GM19035 (cell line): Measurements from ENCODE around the gene FREM1.

Experiments
- ATAC-seq: cut with Tn5 transposase; IDR thresholded peaks from one replicate; pipeline ENCODE4 v1.9.1; 2021; ENCODE audit not compliant: unreplicated experiment

Gene FREM1

DNA sequence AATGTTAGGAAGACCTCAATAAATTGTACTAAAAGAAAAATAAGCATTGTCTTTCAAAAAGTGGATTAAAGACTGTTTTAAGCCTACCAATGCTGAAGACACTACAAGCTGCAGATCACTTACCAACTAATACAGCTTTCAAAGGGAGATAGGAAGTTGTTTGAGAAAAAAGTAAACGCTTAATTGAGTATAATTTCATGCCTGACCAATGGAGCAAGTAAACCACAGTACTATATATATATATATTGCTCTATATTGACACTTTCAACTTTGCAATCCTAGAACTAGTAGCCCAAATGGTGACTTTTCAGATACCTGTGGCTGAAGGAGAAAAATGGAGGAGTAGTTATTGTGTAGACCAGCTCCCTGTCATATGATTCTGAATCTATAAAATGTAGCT is 85.7 kb downstream of the FREM1 start:
- ATAC-seq, result no peak

DNA sequence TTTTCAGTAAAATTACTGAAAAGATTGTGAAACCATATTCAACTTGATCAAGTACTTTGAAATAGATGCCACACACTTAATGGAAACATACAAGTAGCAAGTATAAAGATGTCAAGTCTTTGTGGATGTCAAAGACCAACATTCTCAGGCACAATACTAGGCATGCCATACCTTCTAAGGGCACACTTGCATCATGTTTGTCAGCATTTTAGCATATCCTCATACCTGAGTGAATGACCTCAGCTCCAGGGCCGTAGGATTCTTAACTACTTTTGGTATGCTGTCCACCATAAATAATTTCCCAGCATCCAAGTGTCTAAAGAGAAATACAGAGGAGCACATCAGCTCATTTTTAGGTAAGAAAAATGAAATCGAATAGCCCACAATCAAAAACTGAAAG is 86.4 kb downstream of the FREM1 start:
- no peak for ATAC-seq

DNA sequence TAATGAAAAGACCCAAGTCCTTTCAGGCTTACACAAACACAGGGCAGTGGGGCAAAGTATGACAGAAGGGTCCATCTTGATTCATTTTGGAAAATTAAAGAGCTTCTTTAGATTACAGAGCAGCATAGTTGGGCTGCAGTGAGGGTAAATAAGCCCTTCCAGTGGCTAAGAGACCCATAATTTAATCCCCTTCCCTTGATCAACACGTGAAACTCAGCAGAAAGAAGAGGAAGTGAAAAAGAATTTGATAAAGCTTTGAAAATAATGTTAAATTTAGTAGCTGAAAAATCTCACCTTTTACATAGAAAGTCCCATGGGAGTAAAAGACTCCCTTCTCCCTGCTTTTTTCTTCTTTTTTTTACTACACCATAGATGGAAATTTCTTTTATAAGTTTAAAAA is 87.6 kb downstream of the FREM1 start:
- no peak for ATAC-seq

DNA sequence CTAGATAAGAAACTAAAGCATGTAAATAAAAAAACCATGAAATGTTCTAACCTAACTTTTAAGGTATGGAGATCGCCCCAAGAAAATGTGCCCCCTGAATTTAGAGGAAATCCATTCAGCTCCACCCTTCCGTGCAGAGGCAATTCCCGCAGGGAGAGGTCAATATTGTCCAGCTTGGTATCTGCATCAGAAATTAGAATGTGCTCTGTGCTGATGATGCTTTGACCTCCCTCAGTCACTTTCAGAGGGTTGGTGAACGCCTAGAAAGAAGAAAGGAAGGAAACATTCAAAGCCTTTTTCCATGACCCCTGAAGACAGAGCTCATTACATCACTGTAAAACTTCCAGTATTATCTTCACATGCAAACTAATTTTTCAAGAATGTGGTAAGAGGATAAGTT is 91.0 kb downstream of the FREM1 start:
- ATAC-seq, result no peak

DNA sequence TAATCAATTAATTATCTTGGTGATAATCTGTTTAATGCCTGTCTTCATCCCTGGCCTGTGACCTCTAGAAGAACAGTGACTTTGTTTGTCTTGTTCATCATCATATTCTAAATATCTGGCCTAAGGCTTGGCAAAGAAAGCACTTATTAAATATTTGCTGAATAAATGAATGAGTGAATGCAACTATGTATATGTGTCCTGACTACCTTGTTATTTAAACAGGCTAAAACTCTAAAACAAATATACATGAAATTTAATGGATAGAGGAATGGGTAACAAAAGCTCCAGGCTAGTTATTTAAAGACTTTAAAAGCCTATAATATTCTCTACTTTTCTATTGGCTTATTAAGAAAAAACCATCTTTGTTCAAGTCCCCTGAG is 96.0 kb downstream of the FREM1 start:
- no peak for ATAC-seq

DNA sequence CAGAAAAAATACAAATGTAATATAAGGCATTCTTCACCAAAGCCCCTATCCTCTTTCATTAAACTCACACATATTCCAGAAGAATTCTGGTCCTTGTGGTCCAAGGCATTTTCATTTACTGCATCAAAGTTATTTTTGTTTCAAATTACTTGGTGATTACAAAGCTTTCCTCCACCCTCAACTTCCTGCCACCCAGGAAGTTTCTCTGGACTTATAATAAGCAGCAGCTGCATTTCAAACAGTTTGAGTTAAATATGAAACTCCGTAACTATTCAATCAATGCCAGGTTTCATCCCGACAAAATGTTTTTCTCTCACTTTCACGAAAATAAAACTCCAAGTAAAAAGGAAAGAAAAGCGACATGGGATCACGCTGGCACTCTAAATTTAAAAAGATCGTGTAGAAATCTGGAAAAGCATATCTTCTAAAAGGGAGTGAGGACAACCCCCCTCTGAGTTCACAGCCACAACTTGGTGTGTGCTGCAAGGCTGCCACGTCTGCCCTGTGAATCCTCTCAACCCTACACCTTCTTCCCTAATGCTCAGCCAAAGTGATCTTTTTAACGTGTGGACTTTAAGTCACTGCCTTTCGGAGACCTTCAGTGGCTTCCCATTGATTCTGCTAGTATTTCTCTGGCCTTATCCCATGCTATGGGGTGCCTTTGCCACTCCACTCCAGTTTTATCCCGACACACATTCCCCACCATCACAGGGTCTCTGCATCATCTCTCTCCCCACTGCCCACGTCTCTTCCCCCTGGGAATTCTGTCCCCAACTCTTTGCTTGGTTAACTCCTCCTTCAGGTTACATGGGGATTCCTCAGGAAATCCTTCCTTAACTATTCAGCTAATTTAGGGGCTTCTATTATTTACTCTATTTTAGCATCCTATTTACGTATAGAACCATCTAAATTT is 96.6 kb downstream of the FREM1 start:
- ATAC-seq, result no peak

DNA sequence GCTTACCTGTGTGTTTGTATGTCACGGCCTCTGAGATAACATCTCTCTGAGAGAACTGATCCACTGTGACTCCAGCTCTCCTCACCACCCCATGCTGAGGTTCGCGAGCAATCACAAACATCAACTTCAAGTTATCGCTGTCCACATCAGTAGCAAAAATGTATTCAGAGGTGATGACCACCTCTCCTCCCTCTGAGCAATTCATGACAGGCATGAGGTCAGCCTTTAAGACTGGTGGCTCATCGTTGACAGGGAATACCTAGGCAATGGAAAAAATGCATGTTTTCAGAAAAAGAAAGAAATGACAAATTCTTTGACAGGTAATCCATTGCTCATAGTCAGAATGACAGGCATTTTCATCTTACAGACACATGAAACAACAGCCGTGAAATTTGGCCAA is 97.4 kb downstream of the FREM1 start:
- no peak for ATAC-seq

DNA sequence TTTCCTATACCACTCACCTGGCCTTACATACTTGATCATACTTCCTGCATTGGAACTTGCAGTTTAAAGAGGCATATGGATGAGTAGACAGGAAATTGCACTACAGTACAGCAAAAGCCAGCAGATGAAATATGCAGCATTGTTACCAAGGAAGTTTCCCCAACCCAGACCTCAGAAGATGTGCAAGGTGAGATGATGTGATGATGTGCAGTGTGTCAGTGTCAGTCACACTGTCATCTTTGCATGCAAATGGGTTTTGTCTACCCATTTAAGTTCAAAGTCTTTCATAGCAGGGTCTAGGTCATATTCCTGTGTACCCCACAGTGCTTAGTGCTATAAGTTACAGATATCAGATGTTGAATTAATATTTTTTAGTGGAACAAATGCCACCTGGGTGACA is 98.4 kb downstream of the FREM1 start:
- ATAC-seq, result no peak

DNA sequence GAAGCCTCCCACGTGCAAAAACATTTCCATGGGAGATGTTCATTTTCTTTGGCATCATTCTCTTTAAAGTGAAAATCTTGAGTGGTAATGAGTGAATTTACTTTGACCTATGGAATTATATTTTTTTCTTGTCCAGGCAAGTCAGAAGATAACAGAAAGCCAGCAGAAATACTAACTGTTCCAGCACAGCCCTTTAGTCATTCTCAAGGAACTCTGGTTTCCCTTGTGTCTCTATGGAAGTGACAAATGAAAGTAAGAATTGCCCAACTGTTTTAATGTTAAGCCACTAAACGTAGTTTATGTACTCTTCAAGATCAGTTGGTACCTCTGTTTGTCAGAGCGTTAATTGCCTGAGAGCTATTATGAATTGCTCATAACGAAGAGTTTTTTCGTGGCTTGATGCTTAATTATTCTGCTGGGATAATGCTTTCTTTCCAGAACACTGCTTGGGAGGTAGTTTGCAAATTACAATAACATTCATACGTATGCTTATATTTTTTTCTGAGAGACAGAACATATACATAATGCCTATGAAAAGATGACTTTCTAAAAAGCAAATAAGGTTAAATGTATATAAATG is 103.2 kb downstream of the FREM1 start:
- ATAC-seq, result no peak

DNA sequence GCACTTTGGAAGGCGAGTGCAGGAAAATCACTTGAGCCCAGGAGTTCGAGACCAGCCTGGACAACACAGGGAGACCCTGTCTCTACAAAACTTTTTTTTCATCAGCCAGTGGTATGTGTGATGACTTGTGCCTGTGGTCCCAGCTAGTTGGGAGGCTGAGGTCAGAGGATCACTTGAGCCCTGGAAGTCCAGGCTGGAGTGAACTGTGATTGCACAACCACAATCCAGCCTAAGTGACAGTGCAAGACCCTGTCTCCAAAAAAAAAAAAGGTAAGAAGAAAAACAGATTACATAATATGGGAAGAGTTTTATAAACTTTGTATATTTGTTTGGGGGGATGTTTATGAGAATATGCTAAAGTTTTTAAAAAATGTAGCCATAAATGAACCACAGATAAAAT is 111.2 kb downstream of the FREM1 start:
- ATAC-seq, result no peak

DNA sequence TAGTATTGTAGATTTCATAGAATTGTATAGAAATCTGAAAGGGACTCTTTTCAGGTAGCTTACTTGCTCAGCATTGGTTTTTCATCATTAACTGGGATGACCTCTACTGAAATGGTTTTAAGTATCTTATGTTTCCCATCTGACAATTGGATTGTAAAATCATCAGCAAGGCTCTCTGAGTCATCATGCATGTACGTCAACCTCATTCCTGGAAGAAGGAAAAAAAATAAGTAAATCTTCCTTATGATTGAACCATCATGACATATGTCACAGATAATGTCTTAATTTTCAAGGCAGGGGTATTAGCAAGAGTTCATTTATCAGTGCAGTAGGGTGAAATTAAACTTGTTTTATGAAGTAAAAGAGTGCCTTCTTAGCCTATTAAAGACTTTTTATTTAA is 112.8 kb downstream of the FREM1 start:
- no peak for ATAC-seq

DNA sequence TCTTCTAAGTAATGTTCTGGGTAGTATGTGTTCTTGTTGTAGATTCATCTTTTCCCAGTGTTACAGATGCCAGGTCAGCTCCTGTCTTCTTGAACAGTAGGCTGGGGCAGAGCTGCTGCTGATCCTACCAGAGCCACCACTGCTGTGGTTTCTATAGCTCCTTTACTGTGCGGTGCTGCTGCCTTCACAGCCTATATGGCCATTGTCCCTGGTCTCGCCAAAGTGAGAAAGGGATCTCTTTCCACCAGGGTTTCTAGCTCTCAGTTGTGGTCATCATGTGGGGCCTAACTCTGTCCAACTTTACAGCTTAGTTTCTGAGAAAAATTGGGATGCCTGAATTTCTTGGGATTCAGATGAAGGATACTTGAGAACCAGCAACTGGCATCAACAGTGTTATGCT is 116.8 kb downstream of the FREM1 start:
- no peak for ATAC-seq

DNA sequence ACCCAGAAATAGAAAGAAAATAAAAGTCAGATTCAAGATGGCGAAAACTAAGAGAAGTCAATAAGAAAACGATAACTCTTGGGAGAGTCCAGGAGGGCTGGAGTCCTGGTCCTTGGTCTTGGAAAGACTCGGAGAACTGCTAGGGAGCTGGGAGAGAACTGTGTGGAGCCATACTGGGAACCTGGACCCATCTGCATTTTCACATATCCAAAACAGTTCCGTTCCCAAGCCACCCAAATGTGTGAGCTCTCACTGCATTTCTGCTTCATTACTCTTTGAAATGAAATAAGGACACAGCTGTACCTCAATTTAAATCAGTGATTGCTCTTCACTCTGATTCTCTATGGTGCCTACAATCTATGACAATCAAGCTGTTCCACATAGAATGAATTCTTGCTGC is 119.6 kb downstream of the FREM1 start:
- ATAC-seq, result no peak

DNA sequence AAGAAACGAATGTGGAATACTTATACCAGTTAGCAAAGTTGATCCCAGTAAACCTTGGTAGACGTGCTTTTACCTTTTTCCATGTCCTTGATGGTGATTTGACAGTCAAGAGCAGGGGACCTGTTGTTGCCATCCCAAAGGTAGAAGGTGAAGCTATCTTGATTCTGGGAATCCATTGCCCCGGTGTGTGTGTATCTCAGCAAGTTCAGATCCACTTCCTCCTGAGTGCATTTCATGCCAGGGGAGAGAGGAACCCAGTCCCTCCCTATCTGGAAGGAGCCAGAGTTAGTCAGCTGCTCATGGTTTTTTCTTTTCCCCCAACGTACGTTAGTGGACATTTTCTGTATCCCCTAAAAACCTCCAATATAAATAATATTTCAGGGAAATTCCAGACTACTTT is 121.4 kb downstream of the FREM1 start:
- ATAC-seq, result no peak

DNA sequence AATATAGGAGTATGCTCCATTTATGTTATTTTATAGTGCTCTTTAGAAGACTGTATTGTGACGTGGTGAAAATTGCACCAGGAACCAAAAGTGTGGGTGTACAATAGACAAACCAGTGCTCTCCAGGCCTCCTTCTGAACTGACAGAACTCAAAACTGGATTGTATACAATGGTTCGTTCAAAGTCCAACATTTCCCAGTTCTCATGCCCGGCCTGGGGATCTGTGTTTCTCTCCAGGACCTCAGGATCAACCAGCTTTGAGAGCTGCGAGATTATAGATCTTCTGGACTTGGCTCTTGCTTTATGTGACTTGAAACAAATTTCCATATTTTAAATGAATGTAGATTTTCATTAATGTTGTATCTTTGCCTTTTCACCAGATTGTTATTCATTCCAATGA is 126.9 kb downstream of the FREM1 start:
- no peak for ATAC-seq

DNA sequence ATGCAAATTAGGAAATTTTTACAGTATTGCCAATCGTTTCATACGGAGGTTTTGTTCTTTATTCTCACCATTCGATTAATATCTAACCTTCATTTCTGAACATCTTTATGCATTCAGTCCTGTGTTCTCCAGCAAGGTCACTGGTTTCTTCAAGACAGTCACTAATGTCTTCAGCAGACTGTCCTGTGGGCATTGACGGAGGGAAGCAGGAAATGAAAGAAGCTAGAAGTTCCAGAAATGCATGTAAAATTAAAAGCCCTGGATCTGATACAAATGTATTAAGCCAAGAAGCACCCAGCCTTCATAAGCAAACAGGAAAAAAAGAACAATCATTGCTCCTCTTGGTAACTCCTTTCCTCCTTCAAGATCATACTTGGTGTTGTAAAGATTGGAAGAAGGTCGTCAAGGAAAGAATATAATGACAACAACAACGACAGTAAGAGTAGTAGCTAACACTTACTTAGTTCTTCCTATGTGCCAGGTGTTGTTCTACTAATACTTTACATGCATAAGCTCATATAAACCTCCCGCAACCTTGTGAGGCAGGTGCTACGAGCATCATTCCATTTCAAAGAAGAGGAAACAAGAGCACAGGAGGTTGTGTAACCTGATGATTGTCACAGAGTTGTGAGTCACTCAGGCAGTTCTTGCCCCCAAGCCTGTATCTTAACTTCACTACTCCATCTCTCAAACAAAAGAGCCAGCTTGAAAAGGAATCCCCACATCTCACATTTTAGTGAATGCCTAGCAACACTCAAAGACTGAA is 127.8 kb downstream of the FREM1 start:
- ATAC-seq, result no peak

DNA sequence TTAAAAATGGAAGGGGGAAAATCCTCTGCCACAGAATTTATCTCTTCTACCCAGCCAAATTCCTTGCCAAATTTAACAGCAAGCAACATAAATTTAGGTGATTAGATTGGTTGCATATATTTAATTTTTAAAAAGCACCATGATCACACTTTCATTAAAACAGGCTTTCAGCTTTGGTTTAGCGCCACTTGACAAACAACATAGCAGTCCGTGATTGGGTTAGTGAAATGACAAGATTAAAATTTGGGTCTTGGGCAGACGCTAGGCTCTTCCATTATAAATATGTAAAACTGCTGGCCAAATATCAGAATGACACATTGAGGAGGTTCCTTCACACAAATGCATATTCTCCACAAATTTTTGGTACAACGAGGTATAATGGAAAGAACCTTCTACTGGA is 129.5 kb downstream of the FREM1 start:
- no peak for ATAC-seq

DNA sequence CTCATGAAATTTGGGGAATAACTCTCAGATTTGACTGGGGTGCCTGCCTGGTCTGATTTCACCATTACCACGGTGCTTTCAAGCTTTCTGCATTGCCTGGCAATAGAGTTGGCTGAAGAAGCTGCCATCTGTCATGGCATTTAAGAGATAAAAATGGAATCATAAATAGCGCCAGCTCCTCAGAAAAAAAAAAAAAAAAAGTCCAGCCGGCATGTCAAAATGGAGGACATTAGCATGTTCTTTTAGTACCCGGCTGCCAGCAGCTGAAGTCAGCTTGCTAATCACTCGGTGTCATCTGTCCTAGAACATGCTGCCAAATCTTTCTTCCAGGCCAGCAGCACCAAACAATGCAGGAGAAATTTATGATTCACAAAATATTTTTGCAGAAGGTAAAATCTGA is 130.0 kb downstream of the FREM1 start:
- ATAC-seq, result no peak

DNA sequence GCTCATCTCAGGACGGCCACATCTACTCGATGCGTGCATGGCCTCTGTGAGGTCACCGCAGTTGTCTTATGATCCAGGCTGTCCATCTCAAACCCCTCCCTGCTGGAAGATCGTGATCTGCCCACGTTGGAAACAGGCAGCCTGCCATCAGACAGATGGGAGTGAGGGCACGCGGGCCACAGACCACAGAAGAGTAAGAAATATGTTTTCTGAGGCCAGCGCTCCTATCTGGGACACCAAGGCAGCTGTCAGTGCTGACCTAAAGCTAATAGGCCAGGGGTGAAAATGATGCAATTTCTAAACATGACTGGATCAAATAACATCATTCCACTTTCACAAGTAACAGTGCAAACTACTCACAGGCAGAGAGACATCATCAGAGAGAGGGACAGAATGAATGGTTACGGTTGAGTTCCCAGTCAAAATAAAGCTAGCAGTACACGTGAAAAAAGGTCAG is 130.6 kb downstream of the FREM1 start:
- no peak for ATAC-seq

DNA sequence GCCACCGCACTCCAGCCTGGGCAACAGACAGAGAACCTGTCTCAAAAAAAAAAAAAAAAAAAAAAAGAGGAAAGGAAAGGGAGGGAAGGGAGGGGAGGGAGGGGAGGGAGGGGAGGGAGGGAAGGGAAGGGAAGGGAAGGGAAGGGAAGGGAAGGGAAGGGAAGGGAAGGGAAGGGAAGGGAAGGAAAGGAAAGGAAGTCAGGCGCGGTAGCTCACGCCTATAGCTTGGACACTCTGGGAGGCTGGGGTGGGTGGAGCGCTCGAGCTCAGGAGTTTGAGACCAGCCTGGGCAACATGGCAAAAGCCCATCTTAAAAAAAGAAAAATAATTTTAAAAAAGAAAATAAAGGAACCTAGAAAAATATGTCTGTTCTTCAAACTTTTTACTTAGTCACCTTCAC is 131.7 kb downstream of the FREM1 start:
- ATAC-seq, result no peak

DNA sequence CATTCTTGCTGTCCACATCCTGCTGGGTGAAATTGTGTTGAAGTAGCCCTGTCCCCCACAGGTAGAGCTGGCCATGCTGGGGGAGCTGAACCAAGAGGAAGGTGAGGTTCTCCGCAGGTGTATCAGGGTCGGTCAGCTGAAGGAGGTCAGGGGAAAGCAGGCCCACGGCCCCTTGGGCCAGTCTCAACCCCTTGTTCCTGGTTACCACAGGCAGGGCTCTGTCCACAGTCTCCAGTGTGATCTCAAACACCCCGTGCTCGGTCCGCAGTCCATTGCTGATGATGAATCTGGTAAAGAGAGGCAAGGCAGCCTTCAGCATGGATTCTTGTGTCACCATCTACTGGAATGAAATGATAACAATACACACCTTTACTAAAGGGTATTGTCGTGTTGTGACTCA is 134.3 kb downstream of the FREM1 start:
- ATAC-seq, result no peak

DNA sequence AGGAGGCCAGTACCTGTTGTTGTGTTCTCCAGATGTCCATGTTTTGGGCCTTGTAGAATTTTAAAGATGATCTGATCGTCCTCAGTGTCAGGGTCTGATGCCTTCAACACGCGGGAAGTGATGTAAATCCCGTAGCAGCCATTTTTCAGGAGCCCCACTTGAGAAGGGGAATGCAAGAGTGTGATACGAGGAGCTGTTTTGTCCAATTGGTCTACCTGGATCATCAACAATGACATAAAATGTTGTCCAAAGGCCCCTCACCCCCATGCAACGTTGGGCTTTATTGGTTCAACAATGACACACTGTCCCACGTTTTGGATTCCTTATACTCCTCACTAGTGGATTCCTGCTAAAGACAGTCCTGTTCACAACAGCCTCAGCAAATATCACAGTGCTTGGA is 139.6 kb downstream of the FREM1 start:
- no peak for ATAC-seq
